ENCODE data around the gene MX1. TPM values are rescaled to one million over a fixed set of nuclear protein-coding genes. Genes with fewer than 3 reads are reported as not detected.

MX1 gene
- total and polyA plus RNA-seq, 2 of the 13 experiments (the other 11 are each of a cell fraction or from before 2014, with no cell fraction given): 2.6 to 5.8 TPM

DNA sequence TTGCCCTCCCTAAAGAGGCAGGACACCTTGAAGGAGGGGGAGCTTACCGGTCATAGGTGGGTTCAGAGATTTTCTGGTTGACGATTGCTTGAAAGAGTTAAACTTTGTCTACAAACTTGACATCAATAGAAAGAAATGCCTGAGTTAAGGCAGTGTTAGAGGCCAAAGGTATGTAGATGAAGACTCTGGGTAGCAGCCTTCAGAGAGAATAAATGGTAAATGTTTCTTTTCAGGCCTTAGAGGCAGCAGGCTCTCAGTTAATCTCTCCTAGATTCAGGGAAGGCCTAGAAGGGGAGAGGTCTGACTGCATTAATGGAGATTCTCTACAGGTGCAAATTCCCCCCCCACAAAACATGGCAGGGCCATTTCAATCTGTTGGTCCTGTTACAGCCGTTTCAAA is 27.7 kb downstream of the MX1 start (continued):
- TF ChIP-seq XRCC5 (optimal IDR thresholded peaks at IDR 0.05; ENCODE audit: low read length): no peak
- no peak for TF ChIP-seq CC2D1A (CRISPR knock-in tag; IDR thresholded peaks at IDR 0.05)

GRCh38 chr21:41458121-41458520 is 32.1 kb downstream of the MX1 start:
- Histone ChIP-seq H3K9me3 (ENCODE audit: low read length) (peaks cover 2% of the 10 kb centered on the region; the same call in 1 of the 2 replicates), H3K79me2 (ENCODE audit: insufficient read depth, low read length) (no peaks in the 10 kb centered on the region), H4K20me1 (ENCODE audit: insufficient read depth, low read length) (no peaks in the 10 kb centered on the region), H3K4me2 (ENCODE audit: low read depth, low read length) (no peak overlapping the region), H2AFZ (ENCODE audit: low read length) (no peak overlapping the region), H3K4me1 (ENCODE audit: insufficient read depth, low read length) (peaks cover 5% of the 10 kb centered on the region; the same call in 1 of the 2 replicates), H3K4me3 (replicated peaks in 1 of 3; ENCODE audit: insufficient read depth in 1 of 3, low read depth in 2 of 3, low read length in 3 of 3) (no peak overlapping the region), H3K36me3 (replicated peaks in 1 of 2; ENCODE audit: control insufficient read depth in 1 of 2, insufficient read depth in 2 of 2, low read length in 2 of 2) (no peaks in the 10 kb centered on the region), H3K9ac (ENCODE audit: insufficient read depth, low read depth, low read length) (no peak overlapping the region), H3K27me3 (ENCODE audit: control insufficient read depth in 1 of 2, insufficient read depth in 2 of 2, low read length in 2 of 2) (no peaks in the 10 kb centered on the region), H3K27ac (ENCODE audit: extremely low read length, insufficient read depth, low read length) (no peak overlapping the region)
- FAIRE-seq (no peak), ATAC-seq (no peak), DNase-seq (ENCODE audit: low spot score) (no peak)
- BruUV-seq (replicated peaks): no TSS peak
- in situ Hi-C loops (cut with HindIII; ENCODE audit: extremely low pct_ligation_motif_present, low pct_unique_long_range_greater_than_20kb): no loop called here
- intact Hi-C loops (cut with micrococcal nuclease; ENCODE audit: unreplicated experiment): no loop called here
- POLR2A ChIA-PET: no interaction called here
- CTCF ChIA-PET (ENCODE audit: low intra/inter-chr PET ratio, low total read pairs): no interaction called here
- 91% methylated on average over 4 of the region's 6 CpGs for WGBS (ENCODE audit: low lambda C conversion rate)
- TF ChIP-seq, protein P1, sequence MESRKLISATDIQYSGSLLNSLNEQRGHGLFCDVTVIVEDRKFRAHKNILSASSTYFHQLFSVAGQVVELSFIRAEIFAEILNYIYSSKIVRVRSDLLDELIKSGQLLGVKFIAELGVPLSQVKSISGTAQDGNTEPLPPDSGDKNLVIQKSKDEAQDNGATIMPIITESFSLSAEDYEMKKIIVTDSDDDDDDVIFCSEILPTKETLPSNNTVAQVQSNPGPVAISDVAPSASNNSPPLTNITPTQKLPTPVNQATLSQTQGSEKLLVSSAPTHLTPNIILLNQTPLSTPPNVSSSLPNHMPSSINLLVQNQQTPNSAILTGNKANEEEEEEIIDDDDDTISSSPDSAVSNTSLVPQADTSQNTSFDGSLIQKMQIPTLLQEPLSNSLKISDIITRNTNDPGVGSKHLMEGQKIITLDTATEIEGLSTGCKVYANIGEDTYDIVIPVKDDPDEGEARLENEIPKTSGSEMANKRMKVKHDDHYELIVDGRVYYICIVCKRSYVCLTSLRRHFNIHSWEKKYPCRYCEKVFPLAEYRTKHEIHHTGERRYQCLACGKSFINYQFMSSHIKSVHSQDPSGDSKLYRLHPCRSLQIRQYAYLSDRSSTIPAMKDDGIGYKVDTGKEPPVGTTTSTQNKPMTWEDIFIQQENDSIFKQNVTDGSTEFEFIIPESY (CRISPR knock-in tag; IDR thresholded peaks at IDR 0.05): no peak
- TF ChIP-seq FOXC1 (CRISPR knock-in tag; IDR thresholded peaks at IDR 0.05; ENCODE audit: borderline replicate concordance): no peak
- TF ChIP-seq ZNF878 (CRISPR knock-in tag; IDR thresholded peaks at IDR 0.05): no peak
- TF ChIP-seq ZNF441 (CRISPR knock-in tag; IDR thresholded peaks at IDR 0.05; ENCODE audit: borderline replicate concordance): no peak
- TF ChIP-seq KDM5B (CRISPR knock-in tag; IDR thresholded peaks at IDR 0.05; ENCODE audit: borderline replicate concordance): no peak

All from HepG2 (cell line).